GM19023 (cell line): ENCODE data around the gene RNASE7.
"Not testable (repeated sequence)": the region's sequence is repeated elsewhere in the genome, so short reads cannot be mapped to it uniquely, and the experiment has no call there.

Source experiments
- ATAC-seq: cut with Tn5 transposase; IDR thresholded peaks from one replicate; pipeline ENCODE4 v1.9.1; 2021; ENCODE audit warnings: mild to moderate bottlenecking, moderate library complexity; ENCODE audit not compliant: unreplicated experiment

RNASE7 gene

DNA sequence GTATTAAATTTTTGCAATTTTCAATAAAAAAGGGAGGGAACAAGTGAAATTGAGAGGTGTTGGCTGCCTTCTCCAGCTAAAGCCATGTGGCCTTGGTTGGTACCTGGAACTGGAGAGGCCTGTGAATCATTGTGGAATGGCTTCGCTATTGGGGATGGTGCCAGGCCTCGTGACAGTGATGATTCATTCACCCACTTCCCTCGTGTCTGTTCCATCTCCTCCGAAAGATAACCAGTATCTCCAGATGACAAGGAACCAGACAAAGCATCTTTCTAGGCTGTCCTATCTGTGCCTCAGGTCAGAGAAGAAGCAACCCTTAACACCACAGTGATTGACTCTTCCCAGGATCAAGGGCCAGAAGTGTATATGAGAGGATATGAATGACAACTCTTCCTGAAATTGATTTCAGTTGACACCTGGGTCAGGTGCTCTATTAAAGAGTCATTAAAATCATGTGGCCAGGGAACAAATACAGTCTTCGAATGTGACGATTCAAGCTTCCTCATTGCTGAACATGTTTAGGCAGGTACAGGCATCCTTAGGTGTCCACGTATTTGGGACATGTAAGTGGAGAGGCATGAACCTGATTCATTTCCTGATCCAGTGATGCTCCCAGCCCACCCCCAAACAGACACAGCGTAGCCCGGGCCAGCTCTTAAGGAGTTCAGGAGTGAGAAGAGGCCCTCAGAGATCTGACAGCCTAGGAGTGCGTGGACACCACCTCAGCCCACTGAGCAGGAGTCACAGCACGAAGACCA lies at the start of gene RNASE7:
Gene RNASE7 (plus strand): TSS at position 687 of the 758 bp plus-strand sequence. CDS start 631 bp downstream, outside the sequence.
- ATAC-seq = no peak

- no peak for ATAC-seq
Observed at GRCh38 chr14:20996521-20996920, 45.6 kb upstream of the RNASE7 start.

- no peak for ATAC-seq
Observed at GRCh38 chr14:20997115-20997514, 45.0 kb upstream of the RNASE7 start.

GRCh38 chr14:20997564-20997963 lies 44.6 kb upstream of the RNASE7 start:
- no peak for ATAC-seq

DNA sequence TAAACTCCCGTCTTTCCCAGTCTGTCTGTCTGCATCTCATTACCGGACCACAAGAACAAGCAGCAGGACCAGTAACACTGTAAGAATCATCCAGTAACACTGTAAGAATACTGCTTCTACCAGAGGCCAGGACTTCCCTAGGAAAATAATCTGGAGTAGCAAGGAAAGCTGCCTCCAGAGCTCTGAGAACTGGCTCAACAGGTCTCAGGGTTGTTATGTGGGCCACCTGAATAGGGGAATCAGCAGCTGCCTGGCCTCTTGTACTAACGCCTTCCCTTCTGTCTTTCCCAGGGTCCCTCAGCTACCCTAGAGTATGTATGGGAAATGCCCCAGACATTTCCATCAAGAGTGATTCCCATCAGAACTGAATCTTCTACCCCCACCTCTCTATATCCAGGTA lies 44.0 kb upstream of the RNASE7 start:
- ATAC-seq = no peak

GRCh38 chr14:20998674-20999366 lies 43.3 kb upstream of the RNASE7 start, which contains the start of gene SLC39A2:
Gene SLC39A2 (plus strand): TSS chr14:20999293. CDS start chr14:20999447, 154 bp downstream.
- no peak for ATAC-seq

- no peak for ATAC-seq
Observed at GRCh38 chr14:20999591-20999990, 42.6 kb upstream of the RNASE7 start.

DNA sequence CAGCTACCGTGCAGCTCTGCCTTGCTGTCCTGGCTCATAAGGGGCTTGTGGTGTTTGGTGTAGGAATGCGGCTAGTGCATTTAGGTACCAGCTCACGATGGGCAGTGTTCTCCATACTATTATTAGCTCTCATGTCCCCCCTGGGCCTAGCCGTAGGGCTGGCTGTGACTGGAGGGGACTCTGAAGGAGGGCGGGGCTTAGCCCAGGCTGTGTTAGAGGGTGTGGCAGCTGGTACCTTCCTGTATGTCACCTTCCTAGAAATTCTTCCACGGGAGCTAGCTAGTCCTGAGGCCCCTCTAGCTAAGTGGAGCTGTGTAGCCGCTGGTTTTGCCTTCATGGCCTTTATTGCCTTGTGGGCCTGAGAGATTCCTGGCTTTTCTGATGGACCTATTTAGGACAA lies 40.9 kb upstream of the RNASE7 start:
- no peak for ATAC-seq

GRCh38 chr14:21003788-21004346 lies 38.3 kb upstream of the RNASE7 start:
- ATAC-seq = no peak

DNA sequence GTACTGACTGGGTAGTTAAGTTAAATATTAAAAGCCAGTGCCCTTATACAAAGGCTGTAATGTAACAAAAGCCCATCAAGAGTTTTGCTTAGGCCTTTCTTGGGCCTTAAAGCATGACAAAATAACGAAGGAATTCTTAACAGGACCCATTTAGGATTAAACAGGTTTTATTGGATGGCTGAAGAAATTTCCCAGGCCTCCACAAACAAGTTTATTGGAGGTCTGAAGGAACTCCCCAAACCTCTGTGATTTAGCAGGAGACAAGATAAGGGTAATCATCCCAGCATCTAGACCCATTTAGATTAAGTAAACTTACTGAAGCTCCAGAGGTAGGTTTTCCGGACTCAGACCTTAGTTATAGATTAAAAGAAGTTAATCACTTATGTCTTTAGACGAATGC lies 32.4 kb upstream of the RNASE7 start:
- not testable (repeated sequence) for ATAC-seq

- ATAC-seq = no peak
Observed at GRCh38 chr14:21011136-21011535, 31.0 kb upstream of the RNASE7 start.

- peak; percentile 66 for ATAC-seq
Observed at GRCh38 chr14:21014761-21015190, 27.4 kb upstream of the RNASE7 start.

DNA sequence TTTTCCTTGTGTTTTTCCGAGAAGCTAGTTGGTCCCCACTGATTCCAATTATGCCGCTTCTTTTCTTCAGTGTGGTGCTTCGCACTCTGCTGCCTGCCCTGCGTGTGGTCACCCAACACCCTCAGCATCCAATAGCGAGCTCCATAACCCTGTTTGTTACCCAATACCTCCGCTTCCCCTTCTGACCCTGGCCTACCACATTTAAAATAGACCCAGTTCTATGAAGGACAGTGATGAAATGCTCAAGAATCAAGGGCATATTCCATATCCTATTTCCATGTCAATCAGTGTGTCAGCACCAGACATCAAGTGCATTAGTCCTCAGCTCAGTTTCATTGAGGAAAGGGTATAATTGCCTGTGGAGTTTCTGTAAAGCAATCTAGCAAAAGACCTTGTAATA lies 26.9 kb upstream of the RNASE7 start:
- no peak for ATAC-seq

DNA sequence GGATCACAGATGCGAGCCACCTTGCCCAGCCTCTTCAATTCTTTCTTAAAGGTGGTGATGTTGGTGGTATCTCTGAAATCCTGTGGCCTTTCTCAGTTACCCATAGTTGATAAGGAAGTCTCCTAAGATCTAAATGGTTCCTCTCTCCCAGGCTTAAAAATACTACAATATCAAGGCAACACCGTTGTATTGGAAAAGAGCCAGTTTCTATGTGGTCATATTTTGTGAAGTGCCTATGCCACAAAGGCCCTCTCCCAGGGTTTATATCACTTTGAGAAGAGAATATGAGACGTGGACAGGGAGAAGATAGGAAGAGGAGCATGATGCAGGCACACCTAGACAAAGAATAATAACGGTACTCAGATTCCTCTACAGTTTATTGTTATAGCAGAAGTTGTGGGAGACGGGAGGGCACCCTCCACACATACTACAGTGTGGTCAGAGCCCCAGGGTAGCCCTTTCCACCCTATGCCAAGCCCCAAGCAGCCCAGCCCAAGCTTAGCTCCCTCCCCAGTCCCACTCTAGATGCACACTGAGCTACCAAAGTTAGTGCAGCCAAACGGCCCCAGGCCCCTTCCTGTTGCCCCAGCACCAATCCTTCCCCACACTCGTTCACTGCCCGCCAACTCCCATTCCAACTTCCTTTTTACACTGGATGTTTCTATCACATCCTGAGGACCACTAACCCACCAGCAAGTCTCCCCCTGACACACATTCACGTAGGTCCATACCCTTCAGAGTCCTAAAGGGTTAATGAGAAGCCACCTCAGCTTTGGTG lies 25.6 kb upstream of the RNASE7 start:
- no peak for ATAC-seq

GRCh38 chr14:21017528-21018245 lies 24.5 kb upstream of the RNASE7 start:
- ATAC-seq = no peak

DNA sequence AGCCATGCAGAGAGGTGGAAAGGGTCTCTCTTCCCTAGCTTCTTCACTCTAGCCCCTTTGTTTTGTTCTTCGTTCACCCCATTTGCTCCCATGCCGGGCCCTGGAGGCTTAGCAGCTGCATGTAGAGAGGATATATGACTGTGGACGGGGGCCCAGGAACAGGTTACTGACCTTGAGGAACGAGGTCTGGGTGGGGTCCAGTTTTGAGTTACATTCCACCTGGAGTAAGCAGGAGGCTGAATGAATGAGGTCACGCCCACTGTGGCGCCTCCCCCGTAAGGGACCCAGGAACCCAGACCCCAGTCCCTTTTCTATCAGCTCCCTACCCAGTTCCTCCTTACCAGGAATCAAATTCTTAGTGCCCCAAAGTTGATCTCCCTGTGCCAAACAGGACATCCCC lies 23.9 kb upstream of the RNASE7 start:
- ATAC-seq = no peak

- ATAC-seq = no peak
Observed at GRCh38 chr14:21018781-21019180, 23.4 kb upstream of the RNASE7 start.

DNA sequence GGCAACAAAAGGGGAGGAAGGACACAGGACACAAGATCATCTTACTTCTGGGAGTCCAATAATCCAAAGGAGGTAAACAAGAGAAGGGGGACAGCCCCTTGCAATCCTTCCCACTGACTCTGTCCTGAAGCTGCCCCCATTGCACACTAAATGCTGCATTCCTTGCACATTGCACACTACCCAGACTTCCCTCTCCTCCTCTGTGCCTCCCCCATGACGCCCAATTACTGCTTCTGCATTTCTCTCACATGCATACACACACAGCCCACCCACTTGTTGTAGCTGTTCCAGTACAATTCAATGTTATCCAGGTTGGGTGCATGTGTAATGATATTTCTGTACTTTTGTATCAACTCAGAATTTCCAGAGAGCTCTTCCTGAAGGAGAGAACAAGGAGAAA lies 22.8 kb upstream of the RNASE7 start:
- no peak for ATAC-seq

GRCh38 chr14:21020977-21021545 lies 21.1 kb upstream of the RNASE7 start:
- ATAC-seq = no peak

DNA sequence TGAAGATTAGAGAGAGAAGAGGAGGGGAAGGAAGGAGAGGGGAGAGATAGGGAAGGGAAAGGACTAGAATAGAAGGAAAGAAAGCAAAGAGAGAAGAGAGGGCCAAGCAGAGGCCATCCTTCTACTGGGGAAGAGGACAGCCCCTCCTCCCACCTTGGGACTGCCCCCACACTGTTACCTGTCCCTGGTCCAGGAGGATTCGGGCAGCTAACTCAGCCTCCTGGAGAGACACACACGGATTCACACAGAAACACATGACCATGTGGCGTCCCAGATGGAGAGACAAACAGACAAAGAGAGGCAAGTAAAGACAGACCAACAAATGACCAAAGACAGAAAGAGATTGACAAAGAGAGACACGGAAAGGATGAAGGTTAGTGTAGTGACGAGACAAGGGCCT lies 19.5 kb upstream of the RNASE7 start:
- ATAC-seq = no peak
